Measurements from ENCODE around the gene UNG. TPM values are rescaled to one million over a fixed set of nuclear protein-coding genes. Genes with fewer than 3 reads are reported as not detected.
A peak's percentile ranks its signal among the peaks of the same experiment; 100 is the strongest.

UNG gene
- polyA plus RNA-seq, 1 donor from 2014 or later = 38.4 TPM

GRCh38 chr12:109052097-109052413 is 45.3 kb upstream of the UNG start:
- Histone ChIP-seq H3K9me3 (ENCODE audit: low read length) (no peaks in the 10 kb centered on the region), H3F3A (ENCODE audit: insufficient read depth, low read length, poor library complexity, severe bottlenecking) (no peaks in the 10 kb centered on the region), H3K4me2 (ENCODE audit: low read length) (peak overlapping the region; percentile 95), H2AFZ (ENCODE audit: low read depth, low read length) (peak overlapping the region; percentile 98), H3K27me3 (ENCODE audit: insufficient read depth, low read depth, low read length) (no peaks in the 10 kb centered on the region), H3K79me2 (replicated peaks; ENCODE audit: insufficient read depth, low read length) (peaks cover 22% of the 10 kb centered on the region), H3K9ac (ENCODE audit: low read length) (peak overlapping the region; percentile 96), H3K9me2 (ENCODE audit: insufficient read depth, low read length) (no peaks in the 10 kb centered on the region), H3K27ac (ENCODE audit: low read length) (peak overlapping the region; percentile 81), H4K20me1 (ENCODE audit: insufficient read depth) (no peaks in the 10 kb centered on the region), H3K4me3 (ENCODE audit: low read length) (peak overlapping the region; percentile 99), H3K36me3 (ENCODE audit: insufficient read depth, low read length) (no peaks in the 10 kb centered on the region)
- TF ChIP-seq RAD21 (conservative IDR thresholded peaks at IDR 0.05) (no peak), EZH2 (IDR thresholded peaks at IDR 0.05; ENCODE audit: borderline replicate concordance, insufficient read depth, low read length, poor library complexity, severe bottlenecking) (no peak), REST (IDR thresholded peaks at IDR 0.05; ENCODE audit: borderline replicate concordance) (no peak), SMC3 (conservative IDR thresholded peaks at IDR 0.05; ENCODE audit: poor library complexity) (no peak), POLR2AphosphoS5 (IDR thresholded peaks at IDR 0.05) (no peak), TAF1 (IDR thresholded peaks at IDR 0.05; ENCODE audit: low read depth) (no peak), CTCF (IDR thresholded peaks at IDR 0.05; ENCODE audit: poor library complexity, severe bottlenecking) (no peak), EP300 (conservative IDR thresholded peaks at IDR 0.05; ENCODE audit: poor library complexity, severe bottlenecking) (no peak), MXI1 (conservative IDR thresholded peaks at IDR 0.05; ENCODE audit: poor library complexity, severe bottlenecking) (no peak)

- Histone ChIP-seq H3F3A (ENCODE audit: insufficient read depth, low read length, poor library complexity, severe bottlenecking) (no peaks in the 10 kb centered on the region), H3K9ac (ENCODE audit: low read length) (peak within 1 kb of the TSS; percentile 96), H2AFZ (ENCODE audit: low read depth, low read length) (peak within 1 kb of the TSS; percentile 98), H3K27me3 (ENCODE audit: insufficient read depth, low read depth, low read length) (no peaks in the 10 kb centered on the region), H3K79me2 (replicated peaks; ENCODE audit: insufficient read depth, low read length) (peaks cover 22% of the 10 kb centered on the region), H3K36me3 (ENCODE audit: insufficient read depth, low read length) (no peaks in the 10 kb centered on the region), H3K9me2 (ENCODE audit: insufficient read depth, low read length) (no peaks in the 10 kb centered on the region), H3K4me2 (ENCODE audit: low read length) (peak within 1 kb of the TSS; percentile 95), H3K9me3 (ENCODE audit: low read length) (no peaks in the 10 kb centered on the region), H3K4me3 (ENCODE audit: low read length) (peak within 1 kb of the TSS; percentile 99), H4K20me1 (ENCODE audit: insufficient read depth) (no peaks in the 10 kb centered on the region), H3K27ac (ENCODE audit: low read length) (peak within 1 kb of the TSS; percentile 81)
- TF ChIP-seq SMC3 (conservative IDR thresholded peaks at IDR 0.05; ENCODE audit: poor library complexity) = no peak
- peak; percentile 67 for TF ChIP-seq EP300 (conservative IDR thresholded peaks at IDR 0.05; ENCODE audit: poor library complexity, severe bottlenecking)
- no peak for TF ChIP-seq EZH2 (IDR thresholded peaks at IDR 0.05; ENCODE audit: borderline replicate concordance, insufficient read depth, low read length, poor library complexity, severe bottlenecking)
- peak; percentile 84 for TF ChIP-seq MXI1 (conservative IDR thresholded peaks at IDR 0.05; ENCODE audit: poor library complexity, severe bottlenecking)
- TF ChIP-seq REST (IDR thresholded peaks at IDR 0.05; ENCODE audit: borderline replicate concordance) = peak; percentile 87
- peak; percentile 92 for TF ChIP-seq POLR2AphosphoS5 (IDR thresholded peaks at IDR 0.05)
- TF ChIP-seq TAF1 (IDR thresholded peaks at IDR 0.05; ENCODE audit: low read depth) = peak; percentile 97
- TF ChIP-seq CTCF (IDR thresholded peaks at IDR 0.05; ENCODE audit: poor library complexity, severe bottlenecking) = no peak
- TF ChIP-seq RAD21 (conservative IDR thresholded peaks at IDR 0.05) = peak; percentile 53
Observed at GRCh38 chr12:109052414-109053323, 44.7 kb upstream of the UNG start, which contains the start of gene USP30. USP30 (plus strand) TSS chr12:109052576; CDS start chr12:109052679, 103 bp downstream.

Data from neural cell (in vitro differentiated cells).